ENCODE measurements around the gene FTO. TPM values are rescaled to one million over a fixed set of nuclear protein-coding genes. Genes with fewer than 3 reads are reported as not detected.

The FTO gene
- total and polyA plus RNA-seq, 2 of the 13 experiments (the other 11 are each of a cell fraction or from before 2014, with no cell fraction given), result 41.6 to 55.8 TPM

DNA sequence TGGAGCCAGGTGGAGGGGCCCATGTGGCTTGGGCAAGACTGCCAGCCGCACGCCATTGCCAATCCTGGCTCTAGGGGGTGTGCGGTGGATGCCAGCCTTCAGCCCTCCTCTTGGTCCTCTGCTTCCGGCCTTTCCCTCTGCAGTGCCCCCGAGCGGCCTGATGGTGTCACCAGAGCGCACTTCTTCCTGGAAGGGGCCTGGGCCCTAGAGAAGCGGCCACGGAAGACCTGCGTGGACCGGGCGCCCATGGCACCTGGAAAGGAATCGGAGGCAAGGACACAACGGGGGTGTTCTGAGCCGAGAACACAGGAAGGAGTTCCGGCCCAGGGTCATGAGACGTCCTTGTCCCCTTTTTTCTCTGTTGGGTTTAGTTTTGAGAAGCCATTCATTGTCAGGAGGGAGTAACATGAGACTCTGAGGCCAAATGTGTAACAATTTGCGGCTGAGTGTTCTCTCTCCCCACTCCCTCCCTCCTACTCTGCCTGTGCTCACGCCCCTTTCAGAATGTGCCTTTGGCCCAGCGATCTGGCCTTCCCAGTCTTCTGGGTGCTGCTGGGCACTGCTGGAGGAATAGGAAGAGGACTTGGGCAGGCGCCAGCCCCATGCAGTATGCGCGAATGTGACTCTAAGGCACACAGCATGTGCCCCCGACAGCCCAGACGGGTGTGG, 489.8 kb downstream of the FTO start (continued):
- TF ChIP-seq HDAC1 (CRISPR knock-in tag; IDR thresholded peaks at IDR 0.05), result peak; percentile 32; the same call in 1 of the 2 replicates
- TF ChIP-seq NFATC3 (CRISPR knock-in tag; IDR thresholded peaks at IDR 0.05), result no peak
- TF ChIP-seq ZNF496 (CRISPR knock-in tag; IDR thresholded peaks at IDR 0.05; ENCODE audit: insufficient replicate concordance), result no peak
- no peak for TF ChIP-seq REXO4 (CRISPR knock-in tag; IDR thresholded peaks at IDR 0.05; ENCODE audit: borderline replicate concordance)
- TF ChIP-seq FOXP4 (CRISPR knock-in tag; IDR thresholded peaks at IDR 0.05), result no peak
- peak; percentile 58; the same call in 1 of the 2 replicates for TF ChIP-seq ZNF383 (CRISPR knock-in tag; IDR thresholded peaks at IDR 0.05; ENCODE audit: borderline replicate concordance)
- TF ChIP-seq ZNF670 (CRISPR knock-in tag; IDR thresholded peaks at IDR 0.05; ENCODE audit: borderline replicate concordance), result no peak
- no peak for TF ChIP-seq MTA3 (CRISPR knock-in tag; IDR thresholded peaks at IDR 0.05)
- TF ChIP-seq ZNF687 (CRISPR knock-in tag; IDR thresholded peaks at IDR 0.05), result peak; percentile 85
- TF ChIP-seq ZNF556 (CRISPR knock-in tag; IDR thresholded peaks at IDR 0.05; ENCODE audit: borderline replicate concordance), result peak; percentile 38; the same call in 1 of the 2 replicates
- TF ChIP-seq ZNF18 (CRISPR knock-in tag; IDR thresholded peaks at IDR 0.05; ENCODE audit: insufficient replicate concordance), result no peak
- TF ChIP-seq YEATS4 (CRISPR knock-in tag; IDR thresholded peaks at IDR 0.05; ENCODE audit: borderline replicate concordance), result no peak
- TF ChIP-seq, protein P1, sequence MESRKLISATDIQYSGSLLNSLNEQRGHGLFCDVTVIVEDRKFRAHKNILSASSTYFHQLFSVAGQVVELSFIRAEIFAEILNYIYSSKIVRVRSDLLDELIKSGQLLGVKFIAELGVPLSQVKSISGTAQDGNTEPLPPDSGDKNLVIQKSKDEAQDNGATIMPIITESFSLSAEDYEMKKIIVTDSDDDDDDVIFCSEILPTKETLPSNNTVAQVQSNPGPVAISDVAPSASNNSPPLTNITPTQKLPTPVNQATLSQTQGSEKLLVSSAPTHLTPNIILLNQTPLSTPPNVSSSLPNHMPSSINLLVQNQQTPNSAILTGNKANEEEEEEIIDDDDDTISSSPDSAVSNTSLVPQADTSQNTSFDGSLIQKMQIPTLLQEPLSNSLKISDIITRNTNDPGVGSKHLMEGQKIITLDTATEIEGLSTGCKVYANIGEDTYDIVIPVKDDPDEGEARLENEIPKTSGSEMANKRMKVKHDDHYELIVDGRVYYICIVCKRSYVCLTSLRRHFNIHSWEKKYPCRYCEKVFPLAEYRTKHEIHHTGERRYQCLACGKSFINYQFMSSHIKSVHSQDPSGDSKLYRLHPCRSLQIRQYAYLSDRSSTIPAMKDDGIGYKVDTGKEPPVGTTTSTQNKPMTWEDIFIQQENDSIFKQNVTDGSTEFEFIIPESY (CRISPR knock-in tag; IDR thresholded peaks at IDR 0.05), result peak; percentile 75
- no peak for TF ChIP-seq ELF4 (CRISPR knock-in tag; IDR thresholded peaks at IDR 0.05; ENCODE audit: borderline replicate concordance)
- TF ChIP-seq MAF1 (CRISPR knock-in tag; IDR thresholded peaks at IDR 0.05; ENCODE audit: borderline replicate concordance), result no peak
- TF ChIP-seq RXRB (CRISPR knock-in tag; IDR thresholded peaks at IDR 0.05; ENCODE audit: borderline replicate concordance), result peak; percentile 56; the same call in 1 of the 2 replicates
- TF ChIP-seq SMARCE1 (IDR thresholded peaks at IDR 0.05; ENCODE audit: borderline replicate concordance), result no peak
- TF ChIP-seq IKZF4 (CRISPR knock-in tag; IDR thresholded peaks at IDR 0.05; ENCODE audit: borderline replicate concordance, low read depth, not compliant biosample characterization), result no peak
- no peak for TF ChIP-seq FOXA1 (IDR thresholded peaks at IDR 0.05)
- TF ChIP-seq FOXA1 (CRISPR knock-in tag; IDR thresholded peaks at IDR 0.05), result peak; percentile 57; the same call in 1 of the 2 replicates
